H1 (cell line): ENCODE data around the gene SNRNP40. TPM values are rescaled to one million over a fixed set of nuclear protein-coding genes. Genes with fewer than 3 reads are reported as not detected.

ENCODE experiments used
- ATF3 ChIP-seq: IDR thresholded peaks from 2 replicates; pipeline ENCODE4 v1.6.1; 2011; ENCODE audit warnings: low read depth, mild to moderate bottlenecking, low read length; ENCODE audit not compliant: insufficient read depth
- BACH1 ChIP-seq: IDR thresholded peaks from 2 replicates; pipeline ENCODE4 v1.6.1; 2012; ENCODE audit warnings: low read length, improper control_type of control experiment
- BRCA1 ChIP-seq: IDR thresholded peaks from 2 replicates; pipeline ENCODE4 v1.6.1; 2012; ENCODE audit warnings: low read depth, low read length, improper control_type of control experiment
- CHD1 ChIP-seq: IDR thresholded peaks from 2 replicates; pipeline ENCODE4 v1.6.1; 2012; ENCODE audit warnings: low read depth, low read length, improper control_type of control experiment
- CTBP2 ChIP-seq: IDR thresholded peaks from 2 replicates; pipeline ENCODE4 v1.7.0; 2011; ENCODE audit warnings: borderline replicate concordance, mild to moderate bottlenecking, moderate library complexity, mixed read lengths, low read length; ENCODE audit not compliant: insufficient read depth, insufficient read length
- EGR1 ChIP-seq: IDR thresholded peaks from 2 replicates; pipeline ENCODE4 v1.6.1; 2011; ENCODE audit warnings: low read depth, low read length, borderline replicate concordance
- EP300 ChIP-seq, 2 experiments: IDR thresholded peaks; 1 replicate in 1 of 2; 2 replicates in 1 of 2; pipeline ENCODE4 v1.6.1; 2011 to 2012; ENCODE audit warnings: low read depth in 2 of 2, low read length in 2 of 2, mild to moderate bottlenecking in 2 of 2, borderline replicate concordance in 1 of 2, inconsistent platforms in 1 of 2, moderate library complexity in 1 of 2
- EZH2 ChIP-seq: fragments of 200-600 bp; sonication (generic); IDR thresholded peaks from 2 replicates; pipeline ENCODE4 v1.7.1; 2012; ENCODE audit warnings: low read depth, mild to moderate bottlenecking, moderate library complexity, low read length, inconsistent platforms; ENCODE audit not compliant: severe bottlenecking
- FOSL1 ChIP-seq: IDR thresholded peaks from 2 replicates; pipeline ENCODE4 v1.6.1; 2011; ENCODE audit warnings: mild to moderate bottlenecking, low read depth, low read length, moderate library complexity; ENCODE audit not compliant: insufficient read depth
- GTF2F1 ChIP-seq: IDR thresholded peaks from 2 replicates; pipeline ENCODE4 v1.6.1; 2012; ENCODE audit warnings: low read depth, low read length, improper control_type of control experiment, borderline replicate concordance
- HDAC6 ChIP-seq: IDR thresholded peaks from one replicate; pipeline ENCODE4 v1.7.1; 2012; ENCODE audit warnings: low read depth, mild to moderate bottlenecking, inconsistent platforms, low read length, moderate library complexity
- JUND ChIP-seq: IDR thresholded peaks from 2 replicates; pipeline ENCODE4 v1.6.1; 2011; ENCODE audit warnings: mild to moderate bottlenecking, improper control_type of control experiment, low read length
- KDM4A ChIP-seq: IDR thresholded peaks from one replicate; pipeline ENCODE4 v1.7.1; 2012; ENCODE audit warnings: low read depth, mild to moderate bottlenecking, moderate library complexity, low read length, inconsistent platforms; ENCODE audit not compliant: severe bottlenecking
- NANOG ChIP-seq: IDR thresholded peaks from 2 replicates; pipeline ENCODE4 v1.6.1; 2011; ENCODE audit warnings: low read length, low read depth, mild to moderate bottlenecking, inconsistent platforms; ENCODE audit not compliant: insufficient read depth, poor library complexity, severe bottlenecking
- PHF8 ChIP-seq: fragments of 200-600 bp; sonication (generic); conservative IDR thresholded peaks from 2 replicates; pipeline ENCODE4 v1.7.1; 2012; ENCODE audit warnings: low read depth, mild to moderate bottlenecking, inconsistent platforms, low read length, moderate library complexity
- POLR2AphosphoS5 ChIP-seq: IDR thresholded peaks from 2 replicates; pipeline ENCODE4 v1.6.1; 2011; ENCODE audit warnings: low read depth, low read length
- SAP30 ChIP-seq: fragments of 300-600 bp; sonication (generic); IDR thresholded peaks from 2 replicates; pipeline ENCODE4 v1.7.1; 2012; ENCODE audit warnings: low read length, moderate library complexity, mild to moderate bottlenecking, inconsistent platforms; ENCODE audit not compliant: insufficient read depth, insufficient replicate concordance
- SIRT6 ChIP-seq: IDR thresholded peaks from one replicate; pipeline ENCODE4 v1.7.1; 2012; ENCODE audit warnings: low read length, inconsistent platforms
- SIX5 ChIP-seq: IDR thresholded peaks from 2 replicates; pipeline ENCODE4 v1.6.1; 2011; ENCODE audit warnings: mild to moderate bottlenecking, low read depth, low read length
- SP2 ChIP-seq: IDR thresholded peaks from 2 replicates; pipeline ENCODE4 v1.6.1; 2012; ENCODE audit warnings: mild to moderate bottlenecking, low read length, inconsistent platforms
- SP4 ChIP-seq: IDR thresholded peaks from 2 replicates; pipeline ENCODE4 v1.6.1; 2012; ENCODE audit warnings: low read length, inconsistent platforms
- TAF1 ChIP-seq: IDR thresholded peaks from 2 replicates; pipeline ENCODE4 v1.6.1; 2011; ENCODE audit warnings: mild to moderate bottlenecking, low read depth, low read length
- TAF7 ChIP-seq: optimal IDR thresholded peaks from 2 replicates; pipeline ENCODE3; 2011; ENCODE audit warnings: low read depth, mild to moderate bottlenecking, inconsistent platforms, low read length, moderate library complexity, borderline replicate concordance
- YY1 ChIP-seq: IDR thresholded peaks from 2 replicates; pipeline ENCODE4 v1.6.1; 2011; ENCODE audit warnings: low read depth, mild to moderate bottlenecking, low read length
- polyA plus RNA-seq, 7 experiments: library from polyadenylated mRNA; depleted of rRNA in 3 of 7; stranded (reverse) in 5 of 7; unstranded in 2 of 7; fragments of >200 nt in 5 of 7; fragments of 200-250 nt in 2 of 7; gene quantifications; 1 replicate in 5 of 7; 2 replicates in 1 of 7; 4 replicates in 1 of 7; pipeline versions ENCODE4 v1.2.1 to v1.2.3, GENCODE V29; 2011 to 2013; ENCODE audit warnings: missing spikeins in 2 of 7, mixed read lengths in 2 of 7
- total RNA-seq: library from RNA; stranded (reverse); fragmentation: NEBNext Ultra II Directional; extraction: Animal tissue kit (Norgen Biotek cat#: 25700); gene quantifications from 2 replicates; pipeline ENCODE4 v1.2.1, GENCODE V29; 2021

SNRNP40 gene
- total and polyA plus RNA-seq, 2 of the 8 experiments (the other 6 are each of a cell fraction or from before 2014, with no cell fraction given): 97.4 to 113 TPM

GRCh38 chr1:31296486-31297276 lies at the start of gene SNRNP40, which contains the start of gene ZCCHC17 (continued):
- TF ChIP-seq EZH2 (no peak), HDAC6 (no peak), SIRT6 (no peak), BACH1 (no peak), CHD1 (no peak), KDM4A (peak; percentile 62), NANOG (no peak), SP4 (no peak), YY1 (peak; percentile 94), FOSL1 (no peak), JUND (no peak), ATF3 (no peak), GTF2F1 (peak; percentile 50; the same call in 1 of the 2 replicates), SAP30 (peak; percentile 83), SP2 (peak; percentile 56; the same call in 1 of the 2 replicates), SIX5 (no peak), EP300 (IDR thresholded peaks at IDR 0.05; ENCODE audit: borderline replicate concordance in 1 of 2, low read depth in 2 of 2, low read length in 2 of 2) (no peak), TAF7 (peak; percentile 82), POLR2AphosphoS5 (peak; percentile 94), CTBP2 (no peak), TAF1 (peak; percentile 96), EGR1 (0 out of 2 replicates have a peak, but pooled peaks have one; percentile 11), PHF8 (peak; percentile 97), BRCA1 (no peak)
